HAP-1 (cell line): Measurements from ENCODE around the gene FMNL2.

ENCODE experiments used
- DNase-seq, 2 experiments: peaks; one replicate each; pipeline ENCODE4 v3.0.0-alpha.2; 2016 to 2020; ENCODE audit warnings: low spot score in 2 of 2
- H3K27me3 ChIP-seq: fragments of 250-450 bp; sonication (Bioruptor Pico); 2 replicates; pipeline ENCODE4 v1.5.1; 2020; ENCODE audit warnings: low read depth, mild to moderate bottlenecking, moderate library complexity
- H3K36me3 ChIP-seq: fragments of 250-450 bp; sonication (Bioruptor Pico); replicated peaks from 2 replicates; pipeline ENCODE4 v1.5.1; 2020; ENCODE audit warnings: mild to moderate bottlenecking
- H3K4me1 ChIP-seq: fragments of 250-450 bp; sonication (Bioruptor Pico); 2 replicates; pipeline ENCODE4 v1.5.1; 2020; ENCODE audit warnings: mild to moderate bottlenecking
- H3K4me3 ChIP-seq: fragments of 250-450 bp; sonication (Bioruptor Pico); 2 replicates; pipeline ENCODE4 v1.5.1; 2020; ENCODE audit warnings: mild to moderate bottlenecking, moderate library complexity
- H3K9me3 ChIP-seq: fragments of 250-450 bp; sonication (Bioruptor Pico); 2 replicates; pipeline ENCODE4 v1.5.1; 2020; ENCODE audit warnings: mild to moderate bottlenecking, moderate library complexity
- in situ Hi-C: fragments of 300-500 bp; cut with MboI; formaldehyde crosslinking; loops from 3 replicates; pipeline ENCODE4 v1.14.3; 2020; ENCODE audit warnings: low sequenced_read_pairs, inconsistent platforms, mixed read lengths

Gene FMNL2

GRCh38 chr2:152542337-152542994 is 207.5 kb downstream of the FMNL2 start:
- Histone ChIP-seq H3K27me3 (no peaks in the 10 kb centered on the region), H3K36me3 (no peaks in the 10 kb centered on the region), H3K4me1 (no peaks in the 10 kb centered on the region; the same call in 1 of the 2 replicates), H3K4me3 (no peak overlapping the region), H3K9me3 (no peaks in the 10 kb centered on the region)
- DNase-seq, result no peak
- in situ Hi-C loops, result no loop called here

GRCh38 chr2:152542995-152543481 is 208.1 kb downstream of the FMNL2 start:
- Histone ChIP-seq H3K27me3 (no peaks in the 10 kb centered on the region), H3K9me3 (no peaks in the 10 kb centered on the region), H3K36me3 (no peaks in the 10 kb centered on the region), H3K4me1 (no peaks in the 10 kb centered on the region; the same call in 1 of the 2 replicates), H3K4me3 (no peak overlapping the region)
- in situ Hi-C loops, result no loop called here
- DNase-seq, result no peak

- Histone ChIP-seq H3K4me1 (no peaks in the 10 kb centered on the region; the same call in 1 of the 2 replicates), H3K36me3 (no peaks in the 10 kb centered on the region), H3K4me3 (no peak overlapping the region), H3K9me3 (no peaks in the 10 kb centered on the region), H3K27me3 (no peaks in the 10 kb centered on the region)
- in situ Hi-C loops, result no loop called here
- no peak for DNase-seq
Measured at GRCh38 chr2:152543717-152544116, 208.7 kb downstream of the FMNL2 start.

DNA sequence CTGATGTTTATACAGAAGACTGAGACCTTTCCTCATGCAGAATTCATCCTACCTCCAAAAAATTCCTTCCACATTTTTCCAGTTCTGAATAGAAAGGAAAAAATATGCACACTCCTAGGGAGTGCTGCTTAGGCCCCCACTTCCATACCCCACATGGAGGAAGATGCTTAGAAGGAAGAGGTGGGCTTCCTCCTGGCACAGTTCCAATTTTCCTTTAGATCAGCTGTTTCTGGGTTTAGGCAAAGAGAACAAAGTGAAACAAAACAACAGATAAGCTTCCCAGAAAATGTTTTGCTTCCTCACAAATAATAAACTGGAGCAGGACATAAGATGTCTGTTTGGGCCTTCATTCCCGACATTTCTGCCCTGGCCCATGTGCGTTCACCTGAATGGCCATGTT is 209.7 kb downstream of the FMNL2 start:
- no peaks in the 10 kb centered on the region for H3K36me3 ChIP-seq
- no peaks in the 10 kb centered on the region; the same call in 1 of the 2 replicates for H3K4me1 ChIP-seq
- H3K4me3 ChIP-seq, result no peak overlapping the region
- no peaks in the 10 kb centered on the region for H3K9me3 ChIP-seq
- no peaks in the 10 kb centered on the region for H3K27me3 ChIP-seq
- no peak for DNase-seq
- in situ Hi-C loops, result no loop called here

DNA sequence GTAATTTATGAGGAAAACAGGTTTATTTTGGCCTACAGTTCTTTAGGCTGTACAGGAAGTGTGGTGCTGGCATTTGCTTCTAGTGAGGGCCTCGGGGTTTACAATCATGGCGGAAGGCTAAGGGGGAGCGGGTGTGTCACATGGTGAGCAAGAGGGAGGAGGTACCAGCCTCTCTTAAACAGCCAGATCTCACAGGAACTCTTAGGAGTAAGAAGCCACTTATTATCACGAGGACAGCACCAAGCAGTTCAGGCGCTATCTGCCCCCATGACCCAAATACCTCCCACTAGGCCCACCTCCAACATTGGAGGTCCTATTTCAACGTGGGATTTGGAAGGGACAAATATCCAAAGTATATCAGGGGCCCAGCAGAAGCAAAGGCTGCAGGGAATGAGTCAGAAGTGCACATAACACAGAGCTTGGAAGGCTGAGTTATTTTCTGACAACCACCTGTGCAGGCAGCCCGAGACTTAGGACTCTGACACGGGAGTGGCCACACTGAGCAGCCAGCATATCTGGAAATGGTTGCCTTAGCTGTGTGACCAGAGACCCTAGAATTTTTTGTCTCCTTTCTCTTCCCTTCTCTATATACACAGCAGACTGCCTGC is 211.4 kb downstream of the FMNL2 start:
- H3K9me3 ChIP-seq, result no peaks in the 10 kb centered on the region
- in situ Hi-C loops, result no loop called here
- H3K27me3 ChIP-seq, result no peaks in the 10 kb centered on the region
- H3K4me1 ChIP-seq, result no peaks in the 10 kb centered on the region; the same call in 1 of the 2 replicates
- H3K4me3 ChIP-seq, result no peak overlapping the region
- no peak for DNase-seq
- no peaks in the 10 kb centered on the region for H3K36me3 ChIP-seq

- Histone ChIP-seq H3K27me3 (no peaks in the 10 kb centered on the region), H3K9me3 (no peaks in the 10 kb centered on the region), H3K4me3 (no peak overlapping the region), H3K36me3 (no peaks in the 10 kb centered on the region), H3K4me1 (no peaks in the 10 kb centered on the region; the same call in none of the 2 replicates)
- in situ Hi-C loops, result no loop called here
- DNase-seq, result no peak
Measured at GRCh38 chr2:152548111-152548875, 213.3 kb downstream of the FMNL2 start.

GRCh38 chr2:152548996-152549395 is 214.0 kb downstream of the FMNL2 start:
- no peak overlapping the region for H3K4me3 ChIP-seq
- no peaks in the 10 kb centered on the region; the same call in none of the 2 replicates for H3K4me1 ChIP-seq
- no peak for DNase-seq
- H3K27me3 ChIP-seq, result no peaks in the 10 kb centered on the region
- in situ Hi-C loops, result no loop called here
- no peaks in the 10 kb centered on the region for H3K36me3 ChIP-seq
- no peaks in the 10 kb centered on the region for H3K9me3 ChIP-seq

GRCh38 chr2:152549423-152549822 is 214.4 kb downstream of the FMNL2 start:
- H3K36me3 ChIP-seq, result no peaks in the 10 kb centered on the region
- no peaks in the 10 kb centered on the region for H3K9me3 ChIP-seq
- no peak overlapping the region for H3K4me3 ChIP-seq
- H3K4me1 ChIP-seq, result no peaks in the 10 kb centered on the region; the same call in none of the 2 replicates
- in situ Hi-C loops, result no loop called here
- no peaks in the 10 kb centered on the region for H3K27me3 ChIP-seq
- peak in 1 of 2 experiments; percentile 5 for DNase-seq

DNA sequence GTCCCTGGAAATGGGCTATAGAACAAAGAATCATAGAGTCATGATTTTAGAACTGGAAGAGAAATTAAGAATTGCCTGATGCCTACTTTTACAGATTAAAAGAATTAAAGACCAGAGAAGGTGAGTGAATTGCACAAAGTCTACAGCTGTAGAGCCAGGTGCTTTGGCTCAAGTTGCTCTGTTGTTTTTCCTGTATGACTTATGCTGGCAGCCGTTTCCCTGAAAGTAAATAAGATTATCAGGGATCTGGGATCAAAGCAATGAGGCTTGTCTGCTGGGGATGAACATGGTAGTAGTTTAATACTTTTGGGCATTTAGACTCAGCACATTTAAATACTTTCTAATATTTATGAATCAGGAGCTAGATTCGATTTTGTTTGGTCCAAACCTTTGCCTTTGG is 215.4 kb downstream of the FMNL2 start:
- no peak for DNase-seq
- in situ Hi-C loops, result no loop called here
- Histone ChIP-seq H3K4me3 (no peak overlapping the region), H3K27me3 (no peaks in the 10 kb centered on the region), H3K36me3 (no peaks in the 10 kb centered on the region), H3K4me1 (no peaks in the 10 kb centered on the region; the same call in none of the 2 replicates), H3K9me3 (no peaks in the 10 kb centered on the region)

DNA sequence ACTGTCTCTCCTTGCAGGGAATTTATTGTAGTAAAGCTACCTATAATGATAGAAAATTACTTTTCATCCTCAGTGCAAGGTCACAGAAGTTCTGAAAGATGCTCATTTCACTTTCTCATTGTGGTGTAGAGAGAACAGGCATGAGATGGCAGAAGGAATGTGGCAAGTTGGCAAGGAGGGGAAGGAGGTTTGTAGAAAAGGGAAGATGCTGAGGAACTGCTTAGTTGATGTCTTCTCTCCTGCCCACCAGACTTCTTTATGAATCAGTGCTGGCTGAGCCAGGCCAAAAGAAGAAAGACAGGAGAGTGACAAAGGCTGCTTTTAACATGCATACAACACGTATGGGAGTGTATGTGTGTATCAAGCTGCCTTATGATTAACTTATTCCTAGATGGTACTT is 217.9 kb downstream of the FMNL2 start:
- no peak overlapping the region for H3K4me3 ChIP-seq
- H3K4me1 ChIP-seq, result peaks cover 2% of the 10 kb centered on the region
- H3K36me3 ChIP-seq, result no peaks in the 10 kb centered on the region
- H3K9me3 ChIP-seq, result no peaks in the 10 kb centered on the region
- no peak for DNase-seq
- in situ Hi-C loops, result no loop called here
- H3K27me3 ChIP-seq, result no peaks in the 10 kb centered on the region

- Histone ChIP-seq H3K4me3 (no peak overlapping the region), H3K36me3 (no peaks in the 10 kb centered on the region), H3K4me1 (peaks cover 6% of the 10 kb centered on the region), H3K27me3 (no peaks in the 10 kb centered on the region), H3K9me3 (no peaks in the 10 kb centered on the region)
- DNase-seq, result no peak
- in situ Hi-C loops, result no loop called here
Measured at GRCh38 chr2:152553518-152553917, 218.5 kb downstream of the FMNL2 start.

GRCh38 chr2:152555048-152555447 is 220.1 kb downstream of the FMNL2 start:
- H3K9me3 ChIP-seq, result no peaks in the 10 kb centered on the region
- in situ Hi-C loops, result no loop called here
- no peak for DNase-seq
- no peaks in the 10 kb centered on the region for H3K36me3 ChIP-seq
- H3K4me3 ChIP-seq, result no peak overlapping the region
- H3K4me1 ChIP-seq, result peaks cover 12% of the 10 kb centered on the region
- H3K27me3 ChIP-seq, result no peaks in the 10 kb centered on the region

- Histone ChIP-seq H3K27me3 (no peaks in the 10 kb centered on the region), H3K4me1 (peaks cover 12% of the 10 kb centered on the region), H3K4me3 (no peak overlapping the region), H3K36me3 (no peaks in the 10 kb centered on the region), H3K9me3 (no peaks in the 10 kb centered on the region)
- DNase-seq, result no peak
- in situ Hi-C loops, result no loop called here
Measured at GRCh38 chr2:152556506-152556905, 221.5 kb downstream of the FMNL2 start.
